ENCODE data around the gene OXA1L. TPM values are rescaled to one million over a fixed set of nuclear protein-coding genes. Genes with fewer than 3 reads are reported as not detected.

OXA1L gene
- total RNA-seq, 1 donor from 2014 or later = 68.3 TPM

DNA sequence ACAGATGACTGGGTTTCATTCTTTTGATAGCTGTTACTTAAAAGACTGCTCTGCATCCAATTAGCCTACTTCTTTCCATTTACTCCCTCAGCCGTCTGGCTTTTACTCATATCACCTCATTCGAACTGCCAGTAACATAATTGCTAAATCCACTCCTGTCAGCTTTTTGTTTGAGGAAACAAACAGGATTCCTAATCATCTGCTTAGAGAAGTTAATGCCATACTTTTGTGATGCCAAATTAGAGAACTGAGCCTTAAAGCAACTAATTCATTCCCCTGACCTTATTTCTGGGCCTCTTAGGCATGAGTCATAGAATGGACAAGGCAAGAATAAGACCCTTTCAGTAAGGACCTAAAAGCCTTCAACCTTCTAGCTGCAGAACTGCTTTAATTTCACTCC is 2.9 kb downstream of the OXA1L start:
- Histone ChIP-seq H3K4me1 (peaks cover 0 to 19% of the 10 kb centered on the region in 2 donors), H3K4me3 (no peak overlapping the region), H3K36me3 (peaks cover 43 to 57% of the 10 kb centered on the region in 2 donors), H3K27ac (no peak overlapping the region), H3K9me3 (no peaks in the 10 kb centered on the region), H3K27me3 (no peaks in the 10 kb centered on the region)
- intact Hi-C loops (cut with DNase I) = loop anchor here (10.0 kb wide), 2 partner anchors 85 to 385 kb away; no protein-coding TSS in a partner anchor
- no peak for TF ChIP-seq CTCF (IDR thresholded peaks at IDR 0.05)
- no peak for DNase-seq (ENCODE audit: low spot score in 2 of 2)

GRCh38 chr14:22770481-22771187 is 4.1 kb downstream of the OXA1L start:
- intact Hi-C loops (cut with DNase I) = no loop called here
- Histone ChIP-seq H3K4me1 (peaks cover 0 to 13% of the 10 kb centered on the region in 2 donors), H3K36me3 (peaks cover 43 to 63% of the 10 kb centered on the region in 2 donors), H3K27me3 (no peaks in the 10 kb centered on the region), H3K27ac (no peak overlapping the region), H3K9me3 (no peaks in the 10 kb centered on the region), H3K4me3 (no peak overlapping the region)
- TF ChIP-seq CTCF (IDR thresholded peaks at IDR 0.05) = no peak
- DNase-seq (ENCODE audit: low spot score in 2 of 2) = no peak

DNA sequence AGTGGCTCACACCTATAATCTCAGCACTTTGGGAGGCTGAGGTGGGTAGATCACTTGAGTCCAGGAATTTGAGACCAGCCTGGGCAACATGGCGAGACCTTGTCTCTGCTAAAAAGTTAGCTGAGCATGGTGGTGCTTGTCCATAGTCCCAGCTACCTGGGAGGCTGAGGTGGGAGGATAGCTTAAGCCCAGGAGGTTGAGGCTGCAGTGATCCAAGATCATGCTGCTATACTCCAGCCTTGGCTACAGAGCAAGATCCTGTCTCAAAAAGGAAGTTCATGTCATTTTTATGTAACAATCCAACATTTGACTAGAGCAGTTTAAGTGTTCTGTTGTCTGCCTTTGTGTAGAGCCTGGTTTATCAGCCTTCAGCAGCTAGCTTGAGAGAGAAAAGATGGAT is 6.2 kb downstream of the OXA1L start:
- Histone ChIP-seq H3K27ac (peak overlapping the region in 1 of 2 donors; percentile 9), H3K4me1 (peaks cover 0 to 3% of the 10 kb centered on the region in 2 donors), H3K9me3 (no peaks in the 10 kb centered on the region), H3K27me3 (no peaks in the 10 kb centered on the region), H3K36me3 (peaks cover 43 to 63% of the 10 kb centered on the region in 2 donors), H3K4me3 (no peak overlapping the region)
- intact Hi-C loops (cut with DNase I) = no loop called here
- no peak for DNase-seq (ENCODE audit: low spot score in 2 of 2)
- TF ChIP-seq CTCF (IDR thresholded peaks at IDR 0.05) = no peak

GRCh38 chr14:22773162-22774010 is 6.9 kb downstream of the OXA1L start:
- H3K4me3 ChIP-seq = no peak overlapping the region
- no peaks in the 10 kb centered on the region for H3K27me3 ChIP-seq
- DNase-seq (ENCODE audit: low spot score in 2 of 2) = no peak
- H3K27ac ChIP-seq = peak overlapping the region in 1 of 2 donors; percentile 9
- no peak for TF ChIP-seq CTCF (IDR thresholded peaks at IDR 0.05)
- intact Hi-C loops (cut with DNase I) = no loop called here
- no peaks in the 10 kb centered on the region for H3K9me3 ChIP-seq
- H3K4me1 ChIP-seq = no peaks in the 10 kb centered on the region
- peaks cover 37 to 57% of the 10 kb centered on the region in 2 donors for H3K36me3 ChIP-seq

- Histone ChIP-seq H3K9me3 (no peaks in the 10 kb centered on the region), H3K4me1 (no peaks in the 10 kb centered on the region), H3K36me3 (peaks cover 34 to 51% of the 10 kb centered on the region in 2 donors), H3K27ac (no peak overlapping the region), H3K27me3 (no peaks in the 10 kb centered on the region), H3K4me3 (no peak overlapping the region)
- DNase-seq (ENCODE audit: low spot score in 2 of 2) = no peak
- no peak for TF ChIP-seq CTCF (IDR thresholded peaks at IDR 0.05)
- intact Hi-C loops (cut with DNase I) = no loop called here
Measured at GRCh38 chr14:22774011-22774706, 7.7 kb downstream of the OXA1L start.
